SK-N-SH treated with all-trans-retinoic acid at 6 μM for 48 hours (cell line): ENCODE measurements around the gene ARHGAP33.

Source experiments
- TCF4 ChIP-seq: fragments of 250-450 bp; sonication (Bioruptor Pico); IDR thresholded peaks from 2 replicates; pipeline ENCODE4 v1.8.0; 2021; ENCODE audit warnings: mild to moderate bottlenecking, moderate library complexity, borderline replicate concordance
- TF ChIP-seq, protein P1 (sequence below): fragments of 250-450 bp; sonication (Bioruptor Pico); IDR thresholded peaks from 2 replicates; pipeline ENCODE4 v1.8.0; 2020; ENCODE audit warnings: mild to moderate bottlenecking, moderate library complexity, borderline replicate concordance
- TF ChIP-seq, protein P2 (sequence below): fragments of 250-450 bp; sonication (Bioruptor Pico); IDR thresholded peaks from 2 replicates; pipeline ENCODE4 v1.5.0; 2020; ENCODE audit warnings: mild to moderate bottlenecking, moderate library complexity

DNA sequence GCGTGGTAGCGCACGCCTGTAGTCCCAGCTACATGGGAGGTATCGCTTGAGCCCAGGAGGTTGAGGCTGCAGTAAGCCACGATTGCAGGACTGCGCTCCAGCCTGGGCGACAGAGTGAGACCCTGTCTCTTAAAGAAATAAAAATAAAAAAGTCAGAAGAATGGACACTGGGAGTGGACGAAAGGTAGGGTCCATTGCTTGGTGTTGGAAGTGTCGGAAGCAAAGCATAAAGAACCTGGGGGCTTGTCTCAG is 392 bp upstream of the ARHGAP33 start:
- TF ChIP-seq, protein P1, sequence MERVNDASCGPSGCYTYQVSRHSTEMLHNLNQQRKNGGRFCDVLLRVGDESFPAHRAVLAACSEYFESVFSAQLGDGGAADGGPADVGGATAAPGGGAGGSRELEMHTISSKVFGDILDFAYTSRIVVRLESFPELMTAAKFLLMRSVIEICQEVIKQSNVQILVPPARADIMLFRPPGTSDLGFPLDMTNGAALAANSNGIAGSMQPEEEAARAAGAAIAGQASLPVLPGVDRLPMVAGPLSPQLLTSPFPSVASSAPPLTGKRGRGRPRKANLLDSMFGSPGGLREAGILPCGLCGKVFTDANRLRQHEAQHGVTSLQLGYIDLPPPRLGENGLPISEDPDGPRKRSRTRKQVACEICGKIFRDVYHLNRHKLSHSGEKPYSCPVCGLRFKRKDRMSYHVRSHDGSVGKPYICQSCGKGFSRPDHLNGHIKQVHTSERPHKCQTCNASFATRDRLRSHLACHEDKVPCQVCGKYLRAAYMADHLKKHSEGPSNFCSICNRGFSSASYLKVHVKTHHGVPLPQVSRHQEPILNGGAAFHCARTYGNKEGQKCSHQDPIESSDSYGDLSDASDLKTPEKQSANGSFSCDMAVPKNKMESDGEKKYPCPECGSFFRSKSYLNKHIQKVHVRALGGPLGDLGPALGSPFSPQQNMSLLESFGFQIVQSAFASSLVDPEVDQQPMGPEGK (CRISPR knock-in tag), result no peak
- no peak for TF ChIP-seq TCF4
- TF ChIP-seq, protein P2, sequence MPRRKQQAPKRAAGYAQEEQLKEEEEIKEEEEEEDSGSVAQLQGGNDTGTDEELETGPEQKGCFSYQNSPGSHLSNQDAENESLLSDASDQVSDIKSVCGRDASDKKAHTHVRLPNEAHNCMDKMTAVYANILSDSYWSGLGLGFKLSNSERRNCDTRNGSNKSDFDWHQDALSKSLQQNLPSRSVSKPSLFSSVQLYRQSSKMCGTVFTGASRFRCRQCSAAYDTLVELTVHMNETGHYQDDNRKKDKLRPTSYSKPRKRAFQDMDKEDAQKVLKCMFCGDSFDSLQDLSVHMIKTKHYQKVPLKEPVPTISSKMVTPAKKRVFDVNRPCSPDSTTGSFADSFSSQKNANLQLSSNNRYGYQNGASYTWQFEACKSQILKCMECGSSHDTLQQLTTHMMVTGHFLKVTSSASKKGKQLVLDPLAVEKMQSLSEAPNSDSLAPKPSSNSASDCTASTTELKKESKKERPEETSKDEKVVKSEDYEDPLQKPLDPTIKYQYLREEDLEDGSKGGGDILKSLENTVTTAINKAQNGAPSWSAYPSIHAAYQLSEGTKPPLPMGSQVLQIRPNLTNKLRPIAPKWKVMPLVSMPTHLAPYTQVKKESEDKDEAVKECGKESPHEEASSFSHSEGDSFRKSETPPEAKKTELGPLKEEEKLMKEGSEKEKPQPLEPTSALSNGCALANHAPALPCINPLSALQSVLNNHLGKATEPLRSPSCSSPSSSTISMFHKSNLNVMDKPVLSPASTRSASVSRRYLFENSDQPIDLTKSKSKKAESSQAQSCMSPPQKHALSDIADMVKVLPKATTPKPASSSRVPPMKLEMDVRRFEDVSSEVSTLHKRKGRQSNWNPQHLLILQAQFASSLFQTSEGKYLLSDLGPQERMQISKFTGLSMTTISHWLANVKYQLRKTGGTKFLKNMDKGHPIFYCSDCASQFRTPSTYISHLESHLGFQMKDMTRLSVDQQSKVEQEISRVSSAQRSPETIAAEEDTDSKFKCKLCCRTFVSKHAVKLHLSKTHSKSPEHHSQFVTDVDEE (CRISPR knock-in tag), result no peak
